HEK293 (cell line): Measurements from ENCODE around the gene GIPC1.

ENCODE experiments used
- AEBP2 ChIP-seq: fragments of 450-650 bp; formaldehyde crosslinking; IDR thresholded peaks from 2 replicates; pipeline ENCODE4 v1.5.1; 2016; ENCODE audit warnings: missing biosample characterization, missing genetic modification characterization, borderline replicate concordance
- BCL11B ChIP-seq: fragments of 450-650 bp; formaldehyde crosslinking; IDR thresholded peaks from 2 replicates; pipeline ENCODE4 v1.5.1; 2016; ENCODE audit warnings: low read depth, missing biosample characterization, missing genetic modification characterization
- GLIS1 ChIP-seq: fragments of 450-650 bp; formaldehyde crosslinking; IDR thresholded peaks from 2 replicates; pipeline ENCODE4 v1.5.1; 2016; ENCODE audit warnings: missing biosample characterization, missing genetic modification characterization
- HIC1 ChIP-seq: fragments of 450-650 bp; formaldehyde crosslinking; IDR thresholded peaks from 2 replicates; pipeline ENCODE4 v1.5.1; 2016; ENCODE audit warnings: missing biosample characterization, missing genetic modification characterization
- KLF1 ChIP-seq: fragments of 450-650 bp; formaldehyde crosslinking; IDR thresholded peaks from 2 replicates; pipeline ENCODE4 v1.5.1; 2016; ENCODE audit warnings: missing biosample characterization, missing genetic modification characterization
- MYNN ChIP-seq: fragments of 450-650 bp; formaldehyde crosslinking; IDR thresholded peaks from 2 replicates; pipeline ENCODE4 v1.5.1; 2016; ENCODE audit warnings: missing biosample characterization, missing genetic modification characterization, borderline replicate concordance
- MZF1 ChIP-seq: fragments of 450-650 bp; formaldehyde crosslinking; IDR thresholded peaks from 2 replicates; pipeline ENCODE4 v1.5.1; 2017; ENCODE audit warnings: missing biosample characterization, missing genetic modification characterization, borderline replicate concordance
- SCRT1 ChIP-seq: fragments of 450-650 bp; formaldehyde crosslinking; IDR thresholded peaks from 2 replicates; pipeline ENCODE4 v1.5.1; 2016; ENCODE audit warnings: missing biosample characterization, missing genetic modification characterization, borderline replicate concordance
- TCF7L2 ChIP-seq: IDR thresholded peaks from 2 replicates; pipeline ENCODE4 v1.6.1; 2011; ENCODE audit warnings: low read depth, mild to moderate bottlenecking, inconsistent platforms, low read length, moderate library complexity, borderline replicate concordance
- ZBTB8A ChIP-seq: fragments of 450-650 bp; formaldehyde crosslinking; IDR thresholded peaks from 2 replicates; pipeline ENCODE4 v1.5.1; 2016; ENCODE audit warnings: missing biosample characterization, missing genetic modification characterization
- ZFHX2 ChIP-seq: fragments of 450-650 bp; formaldehyde crosslinking; conservative IDR thresholded peaks from 2 replicates; pipeline ENCODE4 v1.5.1; 2016; ENCODE audit warnings: missing biosample characterization, missing genetic modification characterization
- ZFP69B ChIP-seq: fragments of 450-650 bp; formaldehyde crosslinking; IDR thresholded peaks from 2 replicates; pipeline ENCODE4 v1.5.1; 2016; ENCODE audit warnings: missing biosample characterization, missing genetic modification characterization
- ZNF174 ChIP-seq: fragments of 450-650 bp; formaldehyde crosslinking; IDR thresholded peaks from 2 replicates; pipeline ENCODE4 v1.5.0; 2017; ENCODE audit warnings: missing biosample characterization, mild to moderate bottlenecking, missing genetic modification characterization
- ZNF18 ChIP-seq: fragments of 450-650 bp; formaldehyde crosslinking; IDR thresholded peaks from 2 replicates; pipeline ENCODE4 v1.5.1; 2016; ENCODE audit warnings: missing biosample characterization, missing genetic modification characterization
- ZNF2 ChIP-seq: fragments of 450-650 bp; formaldehyde crosslinking; IDR thresholded peaks from 2 replicates; pipeline ENCODE4 v1.5.1; 2016; ENCODE audit warnings: missing biosample characterization, missing genetic modification characterization
- ZNF211 ChIP-seq: fragments of 450-650 bp; formaldehyde crosslinking; IDR thresholded peaks from 2 replicates; pipeline ENCODE4 v1.5.1; 2016; ENCODE audit warnings: low read depth, missing biosample characterization, missing genetic modification characterization
- ZNF274 ChIP-seq, 2 experiments: fragments of 200-500 bp in 1 of 2; fragments of 450-650 bp in 1 of 2; sonication (Bioruptor generic) in 1 of 2; formaldehyde crosslinking in 1 of 2; IDR thresholded peaks; 2 replicates each; pipeline versions ENCODE4 v1.5.1 to v1.6.1; 2014 to 2016; ENCODE audit warnings: borderline replicate concordance in 1 of 2, inconsistent platforms in 1 of 2, low read length in 1 of 2, missing biosample characterization in 1 of 2, missing genetic modification characterization in 1 of 2
- ZNF510 ChIP-seq: fragments of 450-650 bp; formaldehyde crosslinking; IDR thresholded peaks from 2 replicates; pipeline ENCODE4 v1.5.1; 2018; ENCODE audit warnings: mild to moderate bottlenecking, missing genetic modification characterization, missing biosample characterization; ENCODE audit not compliant: insufficient replicate concordance
- ZNF677 ChIP-seq: fragments of 450-650 bp; IDR thresholded peaks from 2 replicates; pipeline ENCODE4 v1.5.0; 2018; ENCODE audit warnings: missing biosample characterization, mild to moderate bottlenecking, missing genetic modification characterization, moderate library complexity
- ZNF777 ChIP-seq: fragments of 450-650 bp; formaldehyde crosslinking; IDR thresholded peaks from 2 replicates; pipeline ENCODE4 v1.5.1; 2017; ENCODE audit warnings: missing biosample characterization, missing genetic modification characterization, borderline replicate concordance
- ZNF791 ChIP-seq: fragments of 450-650 bp; formaldehyde crosslinking; IDR thresholded peaks from 2 replicates; pipeline ENCODE4 v1.5.1; 2016; ENCODE audit warnings: missing biosample characterization, missing genetic modification characterization
- ZSCAN5A ChIP-seq: fragments of 450-650 bp; formaldehyde crosslinking; IDR thresholded peaks from 2 replicates; pipeline ENCODE4 v1.5.1; 2016; ENCODE audit warnings: missing biosample characterization, missing genetic modification characterization
- ZXDB ChIP-seq: fragments of 450-650 bp; formaldehyde crosslinking; IDR thresholded peaks from 2 replicates; pipeline ENCODE4 v1.5.1; 2016; ENCODE audit warnings: missing biosample characterization, missing genetic modification characterization
- TF ChIP-seq, protein P1 (sequence below): fragments of 450-650 bp; IDR thresholded peaks from 2 replicates; pipeline ENCODE4 v1.5.1; 2018; ENCODE audit warnings: missing biosample characterization, missing genetic modification characterization
- TF ChIP-seq, protein P2 (sequence below): fragments of 450-650 bp; formaldehyde crosslinking; IDR thresholded peaks from 2 replicates; pipeline ENCODE4 v1.5.1; 2016; ENCODE audit warnings: missing biosample characterization, missing genetic modification characterization
- TF ChIP-seq, protein P3 (sequence below): fragments of 450-650 bp; formaldehyde crosslinking; IDR thresholded peaks from 2 replicates; pipeline ENCODE4 v1.5.1; 2016; ENCODE audit warnings: missing biosample characterization, missing genetic modification characterization, low read depth

GIPC1 gene

DNA sequence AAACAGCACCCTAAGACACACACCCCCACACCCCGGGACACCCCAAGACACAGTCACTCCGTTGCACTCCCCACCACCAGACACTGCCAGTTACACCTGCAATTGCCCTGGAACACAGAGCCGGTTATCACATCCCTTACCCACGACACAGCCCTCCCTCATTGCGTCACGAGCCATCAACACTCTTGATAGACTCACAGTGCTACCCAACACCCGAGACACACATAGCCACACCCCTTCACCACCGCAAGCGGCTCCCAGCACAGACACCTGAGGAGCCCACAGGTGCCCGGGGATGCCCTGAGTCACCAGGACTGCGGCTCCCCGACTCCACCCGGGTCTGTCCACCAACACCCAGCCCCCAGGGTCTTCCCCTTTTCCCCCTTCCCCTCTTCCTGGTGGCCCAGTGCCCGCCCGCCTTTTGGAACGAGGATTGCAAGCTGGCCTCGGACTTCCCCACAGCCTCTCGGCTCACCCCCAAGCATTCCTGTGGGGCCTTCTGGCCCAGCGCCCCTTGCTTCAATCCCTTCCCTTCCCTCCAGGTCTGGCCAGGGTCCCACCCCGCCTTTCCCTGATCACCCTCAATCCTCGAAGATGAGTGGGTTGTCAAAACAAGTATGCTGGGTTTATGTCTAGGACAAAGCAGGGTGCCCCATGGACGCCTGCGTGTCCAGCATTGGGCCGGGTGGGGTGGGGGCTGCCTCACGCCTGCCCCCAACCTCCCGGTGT, 19.1 kb downstream of the GIPC1 start (continued):
- no peak for TF ChIP-seq ZNF777 (tag by site-specific recombination)
- no peak for TF ChIP-seq ZNF791
- TF ChIP-seq ZNF677 (tag by site-specific recombination): no peak
- TF ChIP-seq ZNF510 (tag by site-specific recombination): no peak
- no peak for TF ChIP-seq BCL11B (tag by site-specific recombination)
- TF ChIP-seq AEBP2 (tag by site-specific recombination): no peak
- TF ChIP-seq, protein P1, sequence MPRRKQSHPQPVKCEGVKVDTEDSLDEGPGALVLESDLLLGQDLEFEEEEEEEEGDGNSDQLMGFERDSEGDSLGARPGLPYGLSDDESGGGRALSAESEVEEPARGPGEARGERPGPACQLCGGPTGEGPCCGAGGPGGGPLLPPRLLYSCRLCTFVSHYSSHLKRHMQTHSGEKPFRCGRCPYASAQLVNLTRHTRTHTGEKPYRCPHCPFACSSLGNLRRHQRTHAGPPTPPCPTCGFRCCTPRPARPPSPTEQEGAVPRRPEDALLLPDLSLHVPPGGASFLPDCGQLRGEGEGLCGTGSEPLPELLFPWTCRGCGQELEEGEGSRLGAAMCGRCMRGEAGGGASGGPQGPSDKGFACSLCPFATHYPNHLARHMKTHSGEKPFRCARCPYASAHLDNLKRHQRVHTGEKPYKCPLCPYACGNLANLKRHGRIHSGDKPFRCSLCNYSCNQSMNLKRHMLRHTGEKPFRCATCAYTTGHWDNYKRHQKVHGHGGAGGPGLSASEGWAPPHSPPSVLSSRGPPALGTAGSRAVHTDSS (tag by site-specific recombination): no peak
- TF ChIP-seq ZSCAN5A (tag by site-specific recombination): no peak
- peak; percentile 76 for TF ChIP-seq GLIS1 (tag by site-specific recombination)
- TF ChIP-seq KLF1 (tag by site-specific recombination): peak; percentile 89
- TF ChIP-seq HIC1: no peak
- TF ChIP-seq ZNF18 (tag by site-specific recombination): no peak
- peak; percentile 57 for TF ChIP-seq ZBTB8A (tag by site-specific recombination)
- no peak for TF ChIP-seq ZNF211 (tag by site-specific recombination)
- no peak for TF ChIP-seq TCF7L2
- TF ChIP-seq ZXDB (tag by site-specific recombination): no peak
- TF ChIP-seq, protein P2, sequence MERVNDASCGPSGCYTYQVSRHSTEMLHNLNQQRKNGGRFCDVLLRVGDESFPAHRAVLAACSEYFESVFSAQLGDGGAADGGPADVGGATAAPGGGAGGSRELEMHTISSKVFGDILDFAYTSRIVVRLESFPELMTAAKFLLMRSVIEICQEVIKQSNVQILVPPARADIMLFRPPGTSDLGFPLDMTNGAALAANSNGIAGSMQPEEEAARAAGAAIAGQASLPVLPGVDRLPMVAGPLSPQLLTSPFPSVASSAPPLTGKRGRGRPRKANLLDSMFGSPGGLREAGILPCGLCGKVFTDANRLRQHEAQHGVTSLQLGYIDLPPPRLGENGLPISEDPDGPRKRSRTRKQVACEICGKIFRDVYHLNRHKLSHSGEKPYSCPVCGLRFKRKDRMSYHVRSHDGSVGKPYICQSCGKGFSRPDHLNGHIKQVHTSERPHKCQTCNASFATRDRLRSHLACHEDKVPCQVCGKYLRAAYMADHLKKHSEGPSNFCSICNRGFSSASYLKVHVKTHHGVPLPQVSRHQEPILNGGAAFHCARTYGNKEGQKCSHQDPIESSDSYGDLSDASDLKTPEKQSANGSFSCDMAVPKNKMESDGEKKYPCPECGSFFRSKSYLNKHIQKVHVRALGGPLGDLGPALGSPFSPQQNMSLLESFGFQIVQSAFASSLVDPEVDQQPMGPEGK (tag by site-specific recombination): peak; percentile 83
- TF ChIP-seq SCRT1 (tag by site-specific recombination): peak; percentile 54; the same call in 1 of the 2 replicates
- no peak for TF ChIP-seq ZNF174
- TF ChIP-seq, protein P3, sequence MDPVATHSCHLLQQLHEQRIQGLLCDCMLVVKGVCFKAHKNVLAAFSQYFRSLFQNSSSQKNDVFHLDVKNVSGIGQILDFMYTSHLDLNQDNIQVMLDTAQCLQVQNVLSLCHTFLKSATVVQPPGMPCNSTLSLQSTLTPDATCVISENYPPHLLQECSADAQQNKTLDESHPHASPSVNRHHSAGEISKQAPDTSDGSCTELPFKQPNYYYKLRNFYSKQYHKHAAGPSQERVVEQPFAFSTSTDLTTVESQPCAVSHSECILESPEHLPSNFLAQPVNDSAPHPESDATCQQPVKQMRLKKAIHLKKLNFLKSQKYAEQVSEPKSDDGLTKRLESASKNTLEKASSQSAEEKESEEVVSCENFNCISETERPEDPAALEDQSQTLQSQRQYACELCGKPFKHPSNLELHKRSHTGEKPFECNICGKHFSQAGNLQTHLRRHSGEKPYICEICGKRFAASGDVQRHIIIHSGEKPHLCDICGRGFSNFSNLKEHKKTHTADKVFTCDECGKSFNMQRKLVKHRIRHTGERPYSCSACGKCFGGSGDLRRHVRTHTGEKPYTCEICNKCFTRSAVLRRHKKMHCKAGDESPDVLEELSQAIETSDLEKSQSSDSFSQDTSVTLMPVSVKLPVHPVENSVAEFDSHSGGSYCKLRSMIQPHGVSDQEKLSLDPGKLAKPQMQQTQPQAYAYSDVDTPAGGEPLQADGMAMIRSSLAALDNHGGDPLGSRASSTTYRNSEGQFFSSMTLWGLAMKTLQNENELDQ (tag by site-specific recombination): no peak
- TF ChIP-seq MYNN (tag by site-specific recombination): no peak
- TF ChIP-seq ZFHX2 (tag by site-specific recombination): no peak
- no peak for TF ChIP-seq MZF1 (tag by site-specific recombination)
- TF ChIP-seq ZNF274 (IDR thresholded peaks at IDR 0.05; ENCODE audit: low read length): no peak
- TF ChIP-seq ZNF274 (tag by site-specific recombination; IDR thresholded peaks at IDR 0.05; ENCODE audit: borderline replicate concordance): no peak
- TF ChIP-seq ZFP69B (tag by site-specific recombination): no peak; the same call in none of the 2 replicates
- no peak for TF ChIP-seq ZNF2 (tag by site-specific recombination)
